VCaP (cell line): Measurements from ENCODE around the gene RBM28.

Experiments used
- H3K27ac ChIP-seq: fragments of 450-650 bp; 2 replicates; pipeline ENCODE4 v1.5.1; 2017
- TF ChIP-seq, protein P1 (sequence below): fragments of 450-650 bp; conservative IDR thresholded peaks from 2 replicates; pipeline ENCODE4 v1.5.1; 2017; ENCODE audit warnings: mild to moderate bottlenecking, moderate library complexity

RBM28 gene

DNA sequence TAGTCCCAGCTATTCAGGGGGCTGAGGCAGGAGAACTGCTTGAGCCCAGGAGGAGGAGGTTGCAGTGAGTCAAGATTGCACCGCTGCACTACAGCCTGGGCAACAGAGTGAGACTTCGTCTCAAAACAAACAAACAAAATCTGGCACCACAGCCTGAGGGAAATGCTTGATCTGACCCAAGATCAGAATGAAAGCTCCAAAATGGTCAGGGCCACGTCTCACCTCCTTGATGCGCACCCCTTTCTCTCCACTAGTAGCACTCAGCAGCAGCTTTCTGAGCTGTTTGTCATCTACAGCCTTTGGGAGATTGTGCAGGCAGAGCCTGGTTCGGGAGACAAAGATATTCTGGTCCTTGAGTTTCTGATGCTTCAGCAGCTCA lies 22.7 kb downstream of the RBM28 start:
- no peak overlapping the region for H3K27ac ChIP-seq
- TF ChIP-seq, protein P1, sequence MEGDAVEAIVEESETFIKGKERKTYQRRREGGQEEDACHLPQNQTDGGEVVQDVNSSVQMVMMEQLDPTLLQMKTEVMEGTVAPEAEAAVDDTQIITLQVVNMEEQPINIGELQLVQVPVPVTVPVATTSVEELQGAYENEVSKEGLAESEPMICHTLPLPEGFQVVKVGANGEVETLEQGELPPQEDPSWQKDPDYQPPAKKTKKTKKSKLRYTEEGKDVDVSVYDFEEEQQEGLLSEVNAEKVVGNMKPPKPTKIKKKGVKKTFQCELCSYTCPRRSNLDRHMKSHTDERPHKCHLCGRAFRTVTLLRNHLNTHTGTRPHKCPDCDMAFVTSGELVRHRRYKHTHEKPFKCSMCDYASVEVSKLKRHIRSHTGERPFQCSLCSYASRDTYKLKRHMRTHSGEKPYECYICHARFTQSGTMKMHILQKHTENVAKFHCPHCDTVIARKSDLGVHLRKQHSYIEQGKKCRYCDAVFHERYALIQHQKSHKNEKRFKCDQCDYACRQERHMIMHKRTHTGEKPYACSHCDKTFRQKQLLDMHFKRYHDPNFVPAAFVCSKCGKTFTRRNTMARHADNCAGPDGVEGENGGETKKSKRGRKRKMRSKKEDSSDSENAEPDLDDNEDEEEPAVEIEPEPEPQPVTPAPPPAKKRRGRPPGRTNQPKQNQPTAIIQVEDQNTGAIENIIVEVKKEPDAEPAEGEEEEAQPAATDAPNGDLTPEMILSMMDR = no peak

DNA sequence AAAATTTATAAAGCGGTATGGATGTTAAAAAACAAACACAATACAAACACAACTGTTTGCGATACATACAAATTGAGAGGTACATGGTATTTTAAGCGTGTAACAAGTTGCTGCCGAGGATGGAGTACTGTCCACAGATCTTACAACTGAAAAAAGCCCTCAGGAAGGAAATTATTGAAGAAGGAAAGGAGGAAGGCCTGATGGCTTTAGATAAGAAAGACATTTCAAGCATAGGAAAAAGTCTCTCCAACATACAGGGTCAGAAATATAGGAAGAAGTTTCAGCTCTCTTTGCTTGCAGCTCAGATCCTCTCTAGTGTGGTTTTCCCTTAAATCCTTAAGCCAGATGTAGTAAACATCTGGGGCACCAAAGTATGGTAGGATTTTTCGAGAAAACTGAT lies 25.0 kb downstream of the RBM28 start:
- TF ChIP-seq, protein P1 = no peak
- H3K27ac ChIP-seq = no peak overlapping the region

DNA sequence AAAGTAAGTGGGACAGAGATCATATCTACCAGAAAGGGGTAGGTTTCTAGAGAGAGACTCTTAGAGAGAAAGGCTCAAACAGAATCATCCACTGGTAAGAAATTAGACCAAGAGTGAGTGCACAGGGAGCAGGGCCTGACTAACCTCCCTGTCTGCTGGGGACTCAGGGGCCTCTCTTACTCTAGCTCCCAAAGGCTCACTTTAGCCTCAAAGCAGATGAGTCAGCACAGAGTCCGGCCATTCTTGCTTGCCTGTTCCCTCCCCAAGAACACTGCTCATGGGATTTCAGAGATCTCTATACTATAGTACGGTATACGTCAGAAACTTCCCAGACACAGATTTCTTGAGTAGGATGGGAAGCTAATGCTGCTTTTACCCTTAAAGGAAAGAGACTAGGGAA lies 32.7 kb downstream of the RBM28 start:
- no peak overlapping the region for H3K27ac ChIP-seq
- TF ChIP-seq, protein P1 = no peak

DNA sequence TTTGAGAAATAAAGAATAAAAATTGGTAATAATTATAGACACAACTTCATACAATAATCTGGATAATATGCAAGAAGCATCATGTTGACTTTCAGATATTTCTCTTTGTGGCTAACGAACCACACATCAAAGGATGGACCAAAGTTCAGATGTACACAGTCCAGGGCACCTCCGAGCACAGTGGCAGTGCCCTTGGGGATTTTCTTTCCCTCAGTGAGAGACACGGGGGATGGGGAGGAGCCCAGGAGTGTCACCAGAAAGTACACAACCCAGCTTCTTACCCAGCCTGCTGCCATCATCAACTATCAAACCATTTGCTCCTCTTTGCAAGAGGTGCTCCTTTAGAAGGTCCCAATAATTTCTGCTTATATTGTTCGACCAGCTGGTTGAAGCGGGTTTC lies 33.2 kb downstream of the RBM28 start:
- TF ChIP-seq, protein P1 = no peak
- H3K27ac ChIP-seq = no peak overlapping the region

DNA sequence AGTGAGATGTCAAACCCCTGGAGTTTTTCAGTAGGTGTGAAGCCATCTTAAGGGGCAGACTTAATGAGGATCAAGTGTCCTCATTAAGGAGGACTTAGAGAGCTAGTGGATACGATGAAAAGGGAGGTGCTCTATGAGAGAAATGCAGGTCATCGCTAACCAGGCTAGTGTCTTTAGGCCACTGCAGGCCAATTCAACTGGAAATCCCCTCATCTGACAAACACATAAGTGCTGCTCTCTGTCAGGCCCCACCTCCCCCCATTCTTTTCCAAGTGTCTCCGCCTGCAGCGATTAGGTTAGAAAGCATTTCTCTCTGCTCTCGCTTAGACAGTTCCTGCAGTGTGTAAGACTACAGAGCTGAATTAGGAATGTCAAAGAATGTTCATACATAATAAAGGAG lies 33.7 kb downstream of the RBM28 start:
- no peak overlapping the region for H3K27ac ChIP-seq
- TF ChIP-seq, protein P1 = no peak

DNA sequence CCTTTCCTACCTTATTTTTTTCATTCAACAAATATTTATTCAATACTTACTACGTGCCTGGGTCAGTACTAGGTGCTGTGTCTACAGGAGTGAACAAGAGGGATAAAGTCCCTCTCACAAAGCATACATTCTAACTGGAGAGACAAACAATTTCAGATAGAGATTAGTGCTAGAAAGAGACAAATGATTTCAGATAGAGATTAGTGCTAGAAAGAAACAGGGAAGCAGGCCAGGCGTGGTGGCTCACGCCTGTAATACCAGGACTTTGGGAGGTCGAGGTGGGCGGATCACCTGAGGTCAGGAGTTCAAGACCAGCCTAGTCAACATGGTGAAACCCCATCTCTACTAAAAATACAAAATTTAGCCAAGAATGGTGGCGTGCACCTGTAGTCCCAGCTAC lies 34.6 kb downstream of the RBM28 start:
- H3K27ac ChIP-seq = no peak overlapping the region
- TF ChIP-seq, protein P1 = no peak

DNA sequence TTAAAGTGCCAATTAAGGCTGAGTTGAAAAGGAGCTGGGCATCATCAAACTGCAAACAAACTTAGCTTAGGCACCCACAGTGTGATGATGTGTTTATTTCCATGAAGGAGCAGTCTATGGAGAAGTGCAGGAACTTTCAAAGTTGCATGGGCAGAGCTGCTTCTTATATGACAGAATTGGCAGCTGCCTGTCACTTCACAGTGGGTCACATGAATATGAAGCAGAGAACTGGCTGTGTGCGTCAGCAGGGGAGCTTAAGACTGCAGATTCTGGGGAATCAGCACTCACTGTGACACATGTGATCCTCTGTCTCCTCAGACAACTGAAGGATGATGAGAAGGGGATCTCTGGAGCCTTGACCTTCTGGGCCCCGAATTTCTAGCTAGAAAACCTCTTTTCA lies 36.6 kb downstream of the RBM28 start:
- H3K27ac ChIP-seq = no peak overlapping the region
- TF ChIP-seq, protein P1 = no peak

DNA sequence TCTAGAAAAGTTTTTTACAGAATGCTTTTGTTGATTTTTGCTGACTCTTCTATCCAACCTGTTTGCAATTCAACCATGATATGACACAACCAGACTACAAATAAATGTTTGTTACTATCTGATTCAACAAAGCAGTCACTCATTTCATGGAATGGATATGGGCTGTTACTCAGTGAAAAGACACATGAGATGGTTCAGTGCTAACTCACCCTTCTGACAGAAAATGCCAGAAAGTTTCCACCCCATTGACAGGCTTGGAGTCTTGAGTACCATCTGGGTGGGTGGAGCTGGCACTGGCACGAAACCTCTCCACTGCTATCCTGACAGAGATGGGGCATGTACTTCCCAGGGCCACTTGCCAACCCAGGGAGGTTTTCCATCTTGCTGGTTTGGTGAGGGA lies 39.5 kb downstream of the RBM28 start:
- TF ChIP-seq, protein P1 = no peak
- no peak overlapping the region for H3K27ac ChIP-seq
